Dermis blood vessel endothelial cell (primary cell): ENCODE measurements around the gene CCSER2. TPM values are rescaled to one million over a fixed set of nuclear protein-coding genes. Genes with fewer than 3 reads are reported as not detected.
A peak's percentile ranks its signal among the peaks of the same experiment; 100 is the strongest.

Experiments
- DNase-seq: peaks from one replicate; pipeline ENCODE4 v3.0.0; 2010
- total RNA-seq: library from RNA; depleted of rRNA; stranded (reverse); fragments of >200 nt; gene quantifications from 2 replicates; pipeline ENCODE4 v1.2.3, GENCODE V29; 2014

The CCSER2 gene
- total RNA-seq, 1 donor from 2014 or later: 22.5 TPM

DNA sequence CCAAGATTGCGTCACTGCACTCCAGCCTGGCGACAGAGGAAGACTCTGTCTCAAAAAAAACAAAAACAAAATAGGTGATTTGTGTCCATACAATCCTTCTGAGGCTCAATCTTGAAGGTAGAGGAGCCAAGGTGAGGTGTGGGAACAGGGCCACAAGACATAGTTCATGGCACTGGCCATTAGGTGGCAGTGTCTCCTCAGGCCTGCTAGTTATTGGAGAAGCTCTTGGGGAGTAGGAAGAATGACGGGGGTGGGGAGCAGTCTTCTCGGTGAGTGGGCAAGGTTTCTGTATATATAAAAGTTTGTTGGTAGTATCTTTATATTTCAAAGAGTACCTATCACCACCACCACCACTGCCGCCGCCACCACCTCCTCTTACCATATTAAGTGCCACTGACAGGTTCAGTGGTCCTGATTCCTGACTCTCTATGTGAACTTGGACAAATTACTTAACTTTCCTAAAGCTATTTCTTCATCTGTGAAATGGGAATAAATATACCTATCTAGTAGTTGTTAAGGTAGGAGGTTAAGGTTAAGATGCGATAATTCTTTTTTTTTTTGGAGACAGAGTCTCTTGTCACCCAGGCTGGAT lies 24.0 kb downstream of the CCSER2 start:
- peak; percentile 85 for DNase-seq

DNA sequence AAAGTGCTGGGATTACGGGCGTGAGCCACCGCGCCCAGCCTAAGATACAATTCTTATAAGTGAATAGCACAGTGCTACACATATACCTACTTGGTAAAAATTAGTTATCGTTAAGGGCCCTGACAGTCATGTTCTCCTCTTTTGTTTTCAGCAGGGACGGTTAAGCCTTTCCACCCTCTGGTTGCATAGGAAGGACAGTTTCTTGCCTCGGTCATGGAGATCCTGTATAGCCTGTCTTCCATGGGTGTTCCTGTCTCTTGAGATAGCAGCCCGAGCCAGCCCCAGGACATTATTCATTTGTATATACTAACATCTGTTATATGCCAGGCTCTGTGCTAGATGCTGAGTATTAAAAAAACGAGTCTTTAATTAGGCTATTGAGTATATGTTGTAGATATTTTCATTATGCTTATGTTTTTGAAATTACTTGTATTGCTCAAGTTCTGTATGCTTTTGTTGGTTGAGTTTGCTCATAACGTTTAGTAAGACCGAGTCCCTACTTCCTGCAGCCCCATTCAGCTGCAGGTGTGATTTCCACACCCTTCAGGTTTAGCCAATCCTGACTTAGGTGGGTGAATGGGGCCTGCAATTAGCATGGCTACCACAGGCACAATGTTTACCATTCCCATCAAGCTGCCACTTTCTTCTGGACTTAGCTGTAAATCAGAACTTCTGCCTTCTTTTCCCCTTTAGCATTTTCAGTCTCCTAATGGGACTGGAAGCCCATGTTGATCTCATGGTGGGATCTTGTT lies 24.8 kb downstream of the CCSER2 start:
- no peak for DNase-seq

DNA sequence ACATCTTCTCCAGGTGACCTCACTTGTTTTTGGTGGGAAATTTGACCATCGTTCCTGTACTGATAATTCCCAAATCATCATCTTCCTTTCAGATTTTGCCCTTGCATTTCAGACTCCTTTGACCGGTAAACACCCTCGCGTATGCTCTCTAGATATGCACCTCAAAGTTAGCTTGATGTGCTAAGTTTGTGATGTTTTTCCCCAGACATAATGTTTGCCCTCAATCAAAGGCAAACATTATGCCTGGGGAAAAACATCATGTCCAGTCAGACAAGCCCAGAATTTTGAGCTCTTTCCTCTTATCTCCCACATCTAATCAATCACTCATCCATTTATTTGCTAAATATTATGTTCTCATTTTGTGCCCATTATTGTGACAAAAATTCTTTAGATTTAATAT lies 26.2 kb downstream of the CCSER2 start:
- no peak for DNase-seq

DNA sequence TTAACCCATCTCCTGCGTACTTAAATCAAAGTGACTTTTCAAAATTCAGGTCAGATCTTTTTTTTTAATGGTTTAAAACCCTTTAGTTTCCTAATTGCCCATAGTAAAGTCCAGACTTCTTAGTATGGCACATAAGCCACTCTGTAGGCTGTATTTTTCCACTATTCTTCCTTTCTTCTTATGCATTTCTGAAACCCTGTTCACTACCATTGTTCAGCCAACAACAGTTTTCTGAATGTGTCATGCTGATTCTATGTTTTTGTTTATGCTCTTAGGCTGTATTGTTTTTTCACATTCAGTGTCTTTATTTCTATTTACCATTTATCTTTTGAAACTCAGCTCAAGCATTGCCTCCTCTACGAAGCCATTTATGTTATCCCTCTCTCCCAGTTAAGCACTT lies 26.7 kb downstream of the CCSER2 start:
- peak; percentile 33 for DNase-seq

DNA sequence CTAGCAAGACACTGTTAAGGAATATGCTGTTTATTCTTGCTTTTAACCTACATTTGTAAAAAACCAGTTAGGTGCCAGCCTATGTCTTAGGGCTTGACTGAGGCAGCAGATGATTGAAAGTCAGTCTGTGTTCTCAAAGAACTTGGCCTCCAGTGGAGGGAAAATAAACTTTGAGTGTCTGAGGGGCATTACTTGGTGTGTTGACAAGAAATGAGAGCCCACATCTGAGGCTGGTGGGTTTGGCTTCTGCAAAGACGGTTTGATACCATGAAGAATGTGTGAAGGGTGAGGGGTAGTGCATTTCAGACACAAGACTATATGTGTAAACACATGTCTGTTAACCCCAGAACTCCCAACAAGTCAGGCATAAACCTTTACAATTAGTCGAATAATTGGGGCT lies 28.5 kb downstream of the CCSER2 start:
- no peak for DNase-seq

DNA sequence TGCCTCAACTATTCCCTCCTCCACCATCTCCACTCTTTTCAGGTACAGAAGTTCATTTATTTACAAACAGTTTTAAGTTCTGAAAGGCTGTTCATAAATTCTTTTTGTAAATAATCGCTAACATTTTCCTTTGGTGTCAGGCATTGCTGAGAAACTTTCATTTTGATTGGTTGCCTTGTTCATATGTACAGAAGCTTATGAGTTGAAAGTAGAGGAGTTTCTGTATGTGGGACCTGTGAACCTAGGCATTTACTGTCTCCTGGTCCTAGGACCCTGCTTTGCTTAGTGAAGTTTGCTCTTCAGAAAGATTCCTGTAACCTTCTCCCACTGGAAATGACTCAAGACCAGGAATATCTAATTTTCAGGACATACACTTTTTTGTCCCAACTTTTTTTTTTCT lies 30.4 kb downstream of the CCSER2 start:
- no peak for DNase-seq

DNA sequence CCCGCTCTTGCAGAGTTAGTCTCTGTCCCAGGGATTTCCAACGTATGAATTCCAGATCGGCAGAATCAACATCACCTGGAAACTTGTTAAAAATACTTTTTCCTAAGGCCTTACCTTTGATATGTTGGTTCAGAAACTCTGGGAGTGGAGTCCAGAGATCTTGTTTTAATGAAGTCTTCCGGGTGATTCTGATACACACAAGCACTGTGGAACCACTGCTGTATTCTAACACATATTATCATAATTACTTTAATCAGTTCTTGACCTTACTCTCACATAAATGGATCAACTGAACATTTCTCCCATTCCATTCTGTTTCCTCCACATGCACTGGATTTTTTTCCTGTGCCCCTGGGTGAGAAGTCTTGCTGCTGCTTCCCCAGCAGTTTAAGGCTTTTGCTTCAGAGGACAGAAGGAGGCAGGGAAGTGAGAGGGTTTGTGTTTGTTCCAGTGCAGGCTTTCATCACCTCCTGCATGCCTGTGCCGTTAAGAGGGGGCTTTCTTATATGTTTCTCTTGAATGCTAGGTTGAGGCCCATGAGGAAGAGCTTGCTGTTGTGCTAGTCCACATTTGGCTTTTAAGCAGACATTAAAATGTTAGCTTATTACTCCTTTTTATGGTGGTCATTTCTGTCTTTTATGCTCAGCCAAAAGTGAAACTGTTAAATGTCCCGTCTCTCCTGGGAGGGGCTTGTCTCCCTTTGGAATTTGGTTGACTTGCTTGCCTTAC lies 32.4 kb downstream of the CCSER2 start:
- DNase-seq: peak; percentile 43

DNA sequence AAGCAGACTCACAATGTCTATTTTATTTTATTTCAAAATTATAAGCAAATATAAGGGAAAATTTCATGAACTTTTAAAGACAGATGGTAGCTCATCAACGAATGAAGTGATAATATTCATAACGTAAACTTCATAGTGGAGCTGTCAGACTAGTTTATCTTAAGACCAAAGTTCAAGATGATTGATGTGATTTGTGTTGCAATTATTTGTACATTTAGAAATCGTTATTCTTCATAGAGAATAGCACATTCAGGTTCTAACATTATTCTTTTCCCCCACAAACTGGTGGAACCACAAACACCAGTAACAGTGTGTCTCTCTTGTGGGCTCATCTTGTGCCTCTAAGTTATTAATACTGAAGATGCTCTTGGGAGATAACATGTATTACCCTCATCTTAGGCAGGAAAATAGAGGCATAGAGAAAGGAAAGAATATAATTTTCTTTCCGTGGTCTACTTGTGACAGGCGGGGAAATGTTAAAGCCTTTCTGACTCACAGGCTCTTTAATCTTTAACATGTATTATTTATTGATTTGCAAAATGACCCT lies 37.0 kb downstream of the CCSER2 start:
- no peak for DNase-seq

DNA sequence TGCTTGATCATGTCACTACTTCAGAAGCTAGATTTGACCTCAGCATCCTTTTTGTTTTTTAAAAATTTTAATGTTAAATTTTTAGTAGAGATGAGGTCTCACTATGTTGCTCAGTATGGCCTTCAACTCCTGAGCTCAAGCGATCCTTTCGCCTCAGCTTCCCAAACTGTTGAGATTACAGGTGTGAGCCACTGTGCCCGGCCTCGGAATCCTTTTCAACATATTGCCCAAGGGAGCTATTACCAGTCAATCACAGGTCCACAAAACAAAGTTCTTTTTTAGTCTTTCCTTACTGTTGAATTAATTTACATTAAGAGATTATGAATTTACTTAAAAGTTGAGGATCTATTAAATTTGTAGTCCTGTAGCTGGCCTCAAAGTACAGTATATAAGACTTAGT lies 37.7 kb downstream of the CCSER2 start:
- no peak for DNase-seq

DNA sequence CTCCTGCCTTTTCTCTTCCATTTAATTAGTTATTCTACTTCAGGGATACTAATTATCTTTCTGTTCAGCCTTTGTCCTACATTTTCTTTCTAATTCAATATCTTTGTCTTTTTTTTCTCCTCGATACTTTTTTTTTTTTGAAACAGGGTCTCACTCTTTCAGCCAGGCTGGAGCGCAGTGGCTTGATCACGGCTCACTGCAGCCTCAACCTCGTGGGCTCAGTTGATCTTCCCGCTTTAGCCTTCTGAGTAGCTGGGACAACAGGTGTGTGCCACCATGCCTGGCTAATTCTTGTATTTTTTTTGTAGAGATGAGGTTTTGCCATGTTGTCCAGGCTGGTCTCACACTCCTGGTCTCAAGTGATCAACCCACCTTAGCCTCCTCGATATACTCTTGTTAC lies 38.9 kb downstream of the CCSER2 start:
- no peak for DNase-seq

DNA sequence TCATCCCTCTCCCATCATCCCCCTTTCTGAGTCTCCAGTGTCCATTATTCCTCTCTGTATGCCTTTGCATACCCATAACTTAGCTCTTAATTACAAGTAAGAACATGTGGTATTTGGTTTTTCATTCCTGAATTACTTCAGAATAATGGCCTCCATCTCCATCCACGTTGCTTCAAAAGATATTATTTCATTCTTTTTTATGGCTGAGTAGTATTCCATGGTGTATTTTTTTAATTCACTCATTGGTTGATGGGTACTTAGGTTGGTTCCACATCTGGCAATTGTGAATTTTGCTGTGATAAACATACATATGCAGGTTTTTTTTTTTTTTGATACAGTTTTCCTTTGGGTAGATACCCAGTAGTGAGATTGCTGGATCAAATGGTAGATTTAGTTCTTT lies 40.4 kb downstream of the CCSER2 start:
- no peak for DNase-seq

DNA sequence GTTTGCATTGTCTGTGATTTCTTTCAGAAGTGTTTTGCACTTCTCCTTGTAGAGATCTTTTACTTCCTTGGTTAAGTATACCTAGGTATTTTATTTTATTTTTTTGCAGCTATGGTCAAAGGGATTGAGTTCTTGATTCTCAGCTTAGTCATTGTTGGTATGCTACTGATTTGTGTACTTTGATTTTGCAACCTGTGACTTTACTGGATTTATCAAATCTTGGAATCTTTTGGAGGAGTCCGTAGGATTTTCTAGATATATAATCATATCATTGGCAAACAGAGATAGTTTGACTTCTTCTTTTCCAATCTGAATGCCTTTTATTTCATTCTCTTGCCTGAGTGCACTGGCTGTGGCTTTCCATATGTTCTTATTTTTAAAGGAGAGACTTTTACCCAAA lies 41.9 kb downstream of the CCSER2 start:
- DNase-seq: no peak

DNA sequence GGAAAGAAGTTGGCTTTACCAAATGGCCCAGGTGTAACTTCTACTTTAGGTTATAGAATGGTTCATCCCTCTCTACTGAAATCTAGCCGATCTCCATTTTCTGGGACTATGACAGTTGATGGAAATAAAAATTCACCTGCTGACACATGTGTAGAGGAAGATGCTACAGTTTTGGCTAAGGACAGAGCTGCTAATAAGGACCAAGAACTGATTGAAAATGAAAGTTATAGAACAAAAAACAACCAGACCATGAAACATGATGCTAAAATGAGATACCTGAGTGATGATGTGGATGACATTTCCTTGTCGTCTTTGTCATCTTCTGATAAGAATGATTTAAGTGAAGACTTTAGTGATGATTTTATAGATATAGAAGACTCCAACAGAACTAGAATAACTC lies 43.6 kb downstream of the CCSER2 start:
- DNase-seq: no peak

DNA sequence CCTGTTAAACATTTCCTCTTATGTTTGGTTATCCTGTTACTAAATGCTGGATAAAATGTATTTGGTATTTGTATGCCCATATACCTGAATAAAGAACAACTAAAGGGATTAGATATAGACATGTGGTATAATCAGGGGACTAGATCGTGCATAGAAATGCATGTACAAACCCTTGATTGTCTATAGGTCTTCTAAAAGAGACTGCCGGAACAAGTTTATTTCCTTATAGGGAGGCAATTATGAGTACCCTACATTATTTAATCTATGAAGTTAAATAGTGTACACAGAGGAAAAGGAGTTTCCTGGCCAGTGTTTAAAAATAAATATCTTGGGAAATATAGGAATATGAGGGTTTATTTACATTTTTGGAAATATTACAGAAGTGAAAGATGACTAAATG lies 44.6 kb downstream of the CCSER2 start:
- DNase-seq: no peak

DNA sequence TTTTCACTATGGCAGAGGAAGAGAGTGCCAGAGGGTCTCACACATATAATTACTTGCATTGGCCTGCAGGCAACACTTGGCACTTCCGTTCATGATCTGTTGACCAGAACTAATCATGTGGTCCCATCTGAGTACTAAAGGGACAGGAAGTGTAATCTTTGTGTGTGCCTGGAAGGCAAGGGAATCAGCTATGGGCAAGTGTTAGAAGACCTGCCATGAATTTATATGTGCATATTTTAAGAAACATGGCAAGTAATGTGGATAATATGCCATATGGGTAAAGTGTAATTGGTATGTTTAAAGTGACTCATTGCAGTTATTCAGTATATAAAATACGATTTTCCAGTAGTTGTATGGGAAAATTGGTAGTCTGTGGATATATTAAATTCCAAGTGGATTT lies 46.1 kb downstream of the CCSER2 start:
- no peak for DNase-seq

DNA sequence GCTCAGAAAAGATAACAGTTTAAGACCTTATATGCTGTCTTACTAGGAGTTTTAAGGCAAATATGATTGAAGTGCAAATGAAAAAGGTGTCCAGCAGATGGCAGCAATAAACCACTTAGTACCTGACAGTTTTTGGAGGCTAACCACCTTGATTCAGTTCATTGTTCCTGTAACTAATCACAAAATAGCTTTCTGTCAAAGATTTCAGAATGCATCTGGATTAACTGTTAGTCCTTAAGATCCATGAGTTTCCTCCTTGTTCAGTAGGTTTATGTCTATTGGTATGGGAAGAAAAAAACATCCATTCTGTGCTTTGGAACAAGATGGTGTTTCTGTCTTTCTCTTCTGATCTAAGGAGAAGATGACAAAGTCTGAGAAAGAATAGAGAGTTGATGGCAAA lies 46.6 kb downstream of the CCSER2 start:
- peak; percentile 83 for DNase-seq

DNA sequence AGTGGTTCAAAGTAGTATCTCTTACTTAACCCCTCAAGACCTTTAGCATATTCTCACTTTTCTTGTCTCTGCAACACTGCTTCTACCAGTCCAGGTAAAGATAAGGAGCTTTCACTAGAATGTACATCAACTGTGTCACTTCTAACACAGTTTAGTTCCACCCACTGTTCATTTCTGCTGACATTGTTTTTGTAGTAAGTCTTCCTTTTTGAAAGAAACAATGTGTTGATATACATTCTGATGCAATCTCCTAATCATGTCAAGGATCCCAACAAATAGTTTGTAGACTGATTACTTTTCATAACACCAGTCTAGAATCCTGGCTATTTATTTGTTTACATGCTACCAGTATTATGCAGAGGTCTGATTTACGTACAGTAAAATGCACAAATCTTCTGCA lies 47.5 kb downstream of the CCSER2 start:
- no peak for DNase-seq

DNA sequence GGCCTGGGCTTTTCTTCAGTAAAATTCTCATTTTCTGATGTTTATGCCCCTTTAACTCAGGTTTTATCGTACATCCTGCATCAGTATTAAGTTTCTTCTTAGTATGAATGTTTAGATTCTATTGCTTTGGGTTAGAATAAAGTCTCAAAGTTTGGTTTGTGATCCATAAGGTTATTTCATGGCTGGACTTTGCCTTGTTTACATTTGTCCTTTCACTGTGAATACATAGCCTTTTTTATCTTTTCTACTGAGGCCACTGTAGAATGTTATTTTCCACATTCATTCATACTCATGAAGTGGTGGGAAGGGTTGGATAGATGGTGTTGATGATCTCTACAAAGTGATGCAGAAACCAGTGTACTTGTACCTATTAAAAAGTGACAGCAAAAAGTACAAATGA lies 59.8 kb downstream of the CCSER2 start:
- DNase-seq: no peak

DNA sequence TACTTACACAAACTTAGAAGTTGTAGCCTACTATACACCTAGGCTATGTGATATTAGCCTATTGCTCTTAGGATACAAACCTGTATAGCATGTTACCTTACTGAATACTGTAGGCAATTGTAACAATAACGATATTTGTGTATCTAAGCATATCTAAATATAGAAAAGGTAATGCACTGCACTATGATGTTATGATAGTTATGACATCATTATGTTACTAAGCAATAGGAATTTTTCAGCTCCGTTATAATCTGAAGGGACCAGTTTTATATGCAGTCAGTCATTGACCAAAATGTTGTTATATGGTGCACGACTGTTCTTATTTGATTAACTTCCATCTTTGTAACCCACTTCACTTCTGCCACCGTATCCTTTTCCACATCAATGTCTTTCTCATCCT lies 62.0 kb downstream of the CCSER2 start:
- DNase-seq: no peak

DNA sequence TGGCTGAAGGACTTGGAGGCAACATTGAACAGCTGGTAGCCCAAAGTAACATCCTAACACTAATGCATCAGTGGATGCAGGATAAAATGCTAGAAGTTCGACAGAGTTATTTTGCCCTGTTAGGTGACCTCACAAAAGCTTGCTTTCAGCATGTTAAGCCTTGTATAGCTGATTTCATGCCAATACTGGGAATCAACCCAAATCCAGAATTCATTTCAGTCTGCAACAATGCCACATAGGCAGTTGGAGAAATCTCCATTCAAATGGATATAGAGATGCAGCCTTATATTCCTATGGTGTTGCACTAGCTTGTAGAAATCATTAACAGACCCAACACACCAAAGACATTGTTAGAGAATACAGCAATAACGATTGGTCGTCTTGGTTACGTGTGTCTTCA lies 62.9 kb downstream of the CCSER2 start:
- no peak for DNase-seq

DNA sequence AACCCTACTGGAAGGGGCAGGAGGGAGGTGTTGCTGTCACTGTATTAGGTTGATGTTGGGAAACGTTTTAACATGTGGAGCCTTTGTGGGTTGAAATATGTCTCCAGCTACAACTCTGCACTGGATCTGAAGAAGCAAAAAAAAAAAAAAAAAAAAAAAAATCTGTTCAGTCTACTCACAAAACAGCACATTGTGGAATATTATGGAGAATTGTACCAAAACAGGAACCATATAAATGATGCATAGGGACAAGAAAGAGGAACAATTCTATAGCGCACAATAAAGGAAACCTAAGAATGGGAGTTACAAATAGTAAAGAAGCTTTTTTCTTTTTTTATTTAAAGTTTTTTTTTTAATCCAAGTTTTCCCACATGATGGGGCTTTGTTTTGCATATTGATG lies 63.8 kb downstream of the CCSER2 start:
- no peak for DNase-seq

DNA sequence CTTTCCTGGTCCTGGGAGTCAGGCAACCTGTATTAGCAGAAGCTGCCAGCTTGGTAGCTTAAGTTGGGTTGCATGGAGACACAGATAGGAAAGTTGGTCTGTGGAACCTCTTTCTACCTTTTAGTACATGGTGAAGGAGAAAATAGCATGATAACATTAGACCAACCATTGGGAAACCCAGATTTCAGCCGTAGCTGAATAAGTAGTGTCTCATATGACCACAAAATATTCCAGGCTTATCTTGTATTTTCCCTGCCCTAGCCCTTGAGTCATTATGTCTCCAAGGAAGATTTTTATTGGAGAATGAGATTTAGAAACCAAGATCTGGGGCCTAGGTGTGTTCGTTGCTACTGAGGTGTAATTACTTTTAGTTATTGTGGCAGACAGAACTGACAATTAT lies 67.2 kb downstream of the CCSER2 start:
- DNase-seq: no peak

DNA sequence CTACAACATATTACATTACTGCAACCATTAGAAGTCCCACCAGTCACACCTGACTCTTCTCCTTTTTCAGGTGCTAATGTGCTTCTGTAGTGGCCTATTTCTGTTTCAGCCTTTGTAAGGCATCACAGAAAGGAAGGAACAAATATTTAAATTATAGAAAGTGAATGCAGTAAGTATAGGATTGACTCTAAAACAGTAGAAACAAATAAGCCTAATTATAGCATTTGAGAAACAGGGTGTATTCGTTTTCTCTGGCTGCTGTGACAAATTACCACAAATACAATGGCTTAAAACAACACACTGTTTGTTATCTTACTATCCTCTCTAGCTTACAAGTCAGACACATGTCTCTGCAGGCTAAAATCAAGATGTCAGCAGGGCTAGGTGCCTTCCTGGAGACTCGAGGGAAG lies 69.4 kb downstream of the CCSER2 start:
- DNase-seq: peak; percentile 2

DNA sequence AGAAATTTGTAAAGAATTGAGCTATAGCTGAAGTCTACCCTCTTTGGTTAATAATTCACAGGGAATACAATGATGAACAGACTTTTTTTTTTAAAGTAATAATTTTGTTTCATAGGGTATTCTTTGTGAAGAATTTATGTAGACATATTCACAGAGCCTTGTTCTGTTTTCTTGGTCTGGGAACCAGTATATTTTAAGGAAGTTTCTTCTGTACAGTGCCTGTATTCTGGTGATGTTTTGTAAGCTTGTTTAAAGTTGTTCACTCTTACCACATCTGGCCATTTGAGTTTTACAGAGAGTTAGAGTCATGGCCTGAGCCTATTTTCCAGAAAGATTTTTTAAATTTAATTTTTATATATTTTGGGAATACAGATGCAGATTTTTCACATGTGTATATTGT lies 70.3 kb downstream of the CCSER2 start:
- no peak for DNase-seq
